Stimulated activated CD4-positive, alpha-beta T cell treated with anti-CD3 and anti-CD28 coated beads, Interleukin-4, amount 100 ng/mL, for 4 hours (primary cell): Measurements from ENCODE around the gene FIBCD1.

Experiments used
- DNase-seq, 2 experiments: peaks; one replicate each; pipeline ENCODE4 v3.0.0-alpha.2; 2020

The FIBCD1 gene

DNA sequence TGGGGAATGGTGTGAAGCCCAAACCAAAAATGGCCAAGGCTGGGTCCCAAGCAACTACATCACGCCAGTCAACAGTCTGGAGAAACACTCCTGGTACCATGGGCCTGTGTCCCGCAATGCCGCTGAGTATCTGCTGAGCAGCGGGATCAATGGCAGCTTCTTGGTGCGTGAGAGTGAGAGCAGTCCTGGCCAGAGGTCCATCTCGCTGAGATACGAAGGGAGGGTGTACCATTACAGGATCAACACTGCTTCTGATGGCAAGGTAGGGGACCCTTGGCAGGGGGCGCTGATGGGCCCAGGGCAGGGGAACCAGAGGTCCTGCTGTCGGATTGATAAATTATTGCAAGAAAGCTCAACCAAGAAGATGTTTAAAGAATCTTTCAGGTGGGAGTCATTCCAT lies 84.2 kb downstream of the FIBCD1 start:
- DNase-seq, result no peak

DNA sequence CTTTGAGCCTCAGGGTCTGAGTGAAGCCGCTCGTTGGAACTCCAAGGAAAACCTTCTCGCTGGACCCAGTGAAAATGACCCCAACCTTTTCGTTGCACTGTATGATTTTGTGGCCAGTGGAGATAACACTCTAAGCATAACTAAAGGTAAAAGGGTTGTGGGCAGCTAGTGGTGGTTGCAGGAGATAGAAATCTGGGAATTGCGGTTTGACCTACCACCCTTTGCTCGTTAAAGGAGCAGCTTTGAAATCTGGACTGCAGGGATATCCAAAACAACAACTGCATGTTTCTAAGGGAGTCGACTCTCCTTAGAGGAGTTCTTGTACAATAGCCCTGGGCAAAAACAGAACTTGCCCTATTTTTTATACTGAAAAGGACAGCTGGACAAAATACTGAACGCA lies 85.0 kb downstream of the FIBCD1 start:
- DNase-seq, result no peak

DNA sequence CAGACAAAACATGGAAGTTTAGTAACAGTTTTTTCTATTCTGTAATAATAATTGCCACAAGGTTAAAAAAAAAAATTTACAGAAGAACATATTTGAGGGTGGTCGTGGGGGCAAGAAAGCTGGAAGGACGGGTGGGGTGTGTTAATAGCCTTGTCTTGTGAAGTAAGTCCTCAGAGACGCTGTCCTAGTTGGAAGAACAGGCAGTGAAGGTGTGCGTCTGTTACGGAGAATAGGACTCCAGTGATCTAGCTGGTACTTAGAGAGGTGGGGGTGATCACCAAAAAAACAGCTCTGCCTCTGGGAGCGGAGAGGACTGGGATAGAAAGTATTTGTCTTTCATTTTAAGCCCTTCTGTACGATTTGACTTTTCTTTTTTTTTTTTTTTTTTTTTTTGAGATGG lies 86.2 kb downstream of the FIBCD1 start:
- DNase-seq, result no peak
